ENCODE measurements around the gene DMRTB1.

DNA sequence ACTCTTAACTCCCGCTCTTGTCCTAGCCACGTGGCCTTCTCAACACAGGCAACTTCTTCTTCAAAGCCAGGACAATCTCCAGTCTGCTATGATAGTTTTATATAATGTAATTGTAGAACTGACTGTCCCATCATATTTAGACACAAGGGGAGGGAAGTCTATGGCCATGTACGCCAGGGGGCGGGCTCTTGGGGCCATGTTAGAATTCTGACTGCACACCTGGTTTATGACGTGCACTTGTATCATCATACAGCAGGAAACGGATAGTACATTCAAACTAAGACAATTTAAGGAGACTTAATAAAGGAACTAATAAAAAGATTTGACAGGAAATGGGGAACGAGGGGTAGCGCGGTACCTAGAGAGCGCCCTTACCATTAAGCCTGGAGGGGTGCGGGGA lies 21.5 kb downstream of the DMRTB1 start:
- TF ChIP-seq GATA2 (IDR thresholded peaks at IDR 0.05; ENCODE audit: low read depth, low read length) (no peak), GATA3 (IDR thresholded peaks at IDR 0.05; ENCODE audit: low read depth, low read length) (no peak)
